Suprapubic skin (tissue), 4 donors: ENCODE results near the gene VPS35L.

Source experiments
- POLR2A ChIP-seq, 2 donors: fragments of 450-650 bp; IDR thresholded peaks; one replicate each; pipeline ENCODE4 v1.6.1; 2017; ENCODE audit warnings: antibody characterized with exemption in 2 of 2, mild to moderate bottlenecking in 2 of 2, moderate library complexity in 2 of 2
- POLR2AphosphoS5 ChIP-seq, 3 donors: sonication (generic); formaldehyde crosslinking; IDR thresholded peaks; one replicate each; pipeline ENCODE4 v1.6.1; 2017; ENCODE audit warnings: antibody characterized with exemption in 3 of 3
- TF ChIP-seq, protein P1 (sequence below), 2 donors: fragments of 200-600 bp in 1 of 2; fragments of 450-650 bp in 1 of 2; sonication (generic) in 1 of 2; IDR thresholded peaks; one replicate each; pipeline ENCODE4 v1.5.1; 2016 to 2019; ENCODE audit warnings: antibody characterized with exemption in 2 of 2, mild to moderate bottlenecking in 1 of 2, moderate library complexity in 1 of 2

DNA sequence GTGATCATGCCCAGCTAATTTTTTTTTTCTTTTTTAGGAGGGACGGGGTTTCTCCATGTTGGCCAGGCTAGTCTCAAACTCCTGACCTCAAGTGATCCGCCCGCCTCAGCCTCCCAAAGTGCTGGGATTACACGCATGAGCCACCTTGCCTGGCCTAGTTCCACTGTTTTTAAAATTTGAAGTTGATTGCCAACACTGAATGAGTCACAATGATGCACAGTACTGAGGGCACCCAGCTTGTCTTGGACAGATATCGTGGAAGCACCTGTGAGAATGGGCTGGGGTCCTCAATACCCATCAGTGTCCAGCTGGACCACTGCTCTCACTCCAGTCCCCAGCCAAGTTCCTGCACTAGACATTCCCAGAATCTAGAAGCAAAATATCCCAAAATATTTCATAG, 160.1 kb downstream of the VPS35L start:
- no peak for TF ChIP-seq POLR2AphosphoS5 (IDR thresholded peaks at IDR 0.05)
- TF ChIP-seq, protein P1, sequence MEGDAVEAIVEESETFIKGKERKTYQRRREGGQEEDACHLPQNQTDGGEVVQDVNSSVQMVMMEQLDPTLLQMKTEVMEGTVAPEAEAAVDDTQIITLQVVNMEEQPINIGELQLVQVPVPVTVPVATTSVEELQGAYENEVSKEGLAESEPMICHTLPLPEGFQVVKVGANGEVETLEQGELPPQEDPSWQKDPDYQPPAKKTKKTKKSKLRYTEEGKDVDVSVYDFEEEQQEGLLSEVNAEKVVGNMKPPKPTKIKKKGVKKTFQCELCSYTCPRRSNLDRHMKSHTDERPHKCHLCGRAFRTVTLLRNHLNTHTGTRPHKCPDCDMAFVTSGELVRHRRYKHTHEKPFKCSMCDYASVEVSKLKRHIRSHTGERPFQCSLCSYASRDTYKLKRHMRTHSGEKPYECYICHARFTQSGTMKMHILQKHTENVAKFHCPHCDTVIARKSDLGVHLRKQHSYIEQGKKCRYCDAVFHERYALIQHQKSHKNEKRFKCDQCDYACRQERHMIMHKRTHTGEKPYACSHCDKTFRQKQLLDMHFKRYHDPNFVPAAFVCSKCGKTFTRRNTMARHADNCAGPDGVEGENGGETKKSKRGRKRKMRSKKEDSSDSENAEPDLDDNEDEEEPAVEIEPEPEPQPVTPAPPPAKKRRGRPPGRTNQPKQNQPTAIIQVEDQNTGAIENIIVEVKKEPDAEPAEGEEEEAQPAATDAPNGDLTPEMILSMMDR (IDR thresholded peaks at IDR 0.05): no peak
- no peak for TF ChIP-seq POLR2A (IDR thresholded peaks at IDR 0.05)
